Upper lobe of right lung (tissue), 1 donor: Measurements from ENCODE around the gene RARB. TPM values are rescaled to one million over a fixed set of nuclear protein-coding genes. Genes with fewer than 3 reads are reported as not detected.
A peak's percentile ranks its signal among the peaks of the same experiment; 100 is the strongest.

Experiments used
- ATAC-seq: fragments of 200-7000 bp; cut with Tn5 transposase; one replicate; pipeline ENCODE4 v1.9.1; 2020; ENCODE audit warnings: mild to moderate bottlenecking, moderate library complexity
- DNase-seq: peaks from one replicate; pipeline ENCODE4 v3.0.0-alpha.2; 2020
- H3K27ac ChIP-seq: fragments of 200-600 bp; one replicate; pipeline ENCODE4 v1.8.0; 2022
- H3K27me3 ChIP-seq: fragments of 200-600 bp; one replicate; pipeline ENCODE4 v1.8.0; 2022; ENCODE audit warnings: mild to moderate bottlenecking
- H3K36me3 ChIP-seq: fragments of 200-600 bp; one replicate; pipeline ENCODE4 v1.8.0; 2022
- H3K4me1 ChIP-seq: fragments of 200-600 bp; one replicate; pipeline ENCODE4 v1.8.0; 2022
- H3K4me3 ChIP-seq: fragments of 200-600 bp; one replicate; pipeline ENCODE4 v1.8.0; 2022; ENCODE audit warnings: mild to moderate bottlenecking
- H3K9me3 ChIP-seq: fragments of 200-600 bp; one replicate; pipeline ENCODE4 v1.8.0; 2022
- intact Hi-C: fragments of 100-400 bp; cut with DNase I; formaldehyde crosslinking; loops from one replicate; pipeline ENCODE4 v1.11.0; 2022
- total RNA-seq: library from RNA; stranded (reverse); fragmentation: NEBNext Ultra II Directional; extraction: Animal tissue kit (Norgen Biotek cat#: 25700); gene quantifications from one replicate; pipeline ENCODE4 v1.2.1, GENCODE V29; 2021
- TF ChIP-seq, protein P1 (sequence below): fragments of 200-600 bp; IDR thresholded peaks from one replicate; pipeline ENCODE4 v1.8.0; 2022; ENCODE audit warnings: antibody characterized with exemption
- donor health status: DM: no; HTN: yes; CAD: no; lungs with severe emphysema.

The RARB gene
- total RNA-seq, 1 donor from 2014 or later, result 5.8 TPM

DNA sequence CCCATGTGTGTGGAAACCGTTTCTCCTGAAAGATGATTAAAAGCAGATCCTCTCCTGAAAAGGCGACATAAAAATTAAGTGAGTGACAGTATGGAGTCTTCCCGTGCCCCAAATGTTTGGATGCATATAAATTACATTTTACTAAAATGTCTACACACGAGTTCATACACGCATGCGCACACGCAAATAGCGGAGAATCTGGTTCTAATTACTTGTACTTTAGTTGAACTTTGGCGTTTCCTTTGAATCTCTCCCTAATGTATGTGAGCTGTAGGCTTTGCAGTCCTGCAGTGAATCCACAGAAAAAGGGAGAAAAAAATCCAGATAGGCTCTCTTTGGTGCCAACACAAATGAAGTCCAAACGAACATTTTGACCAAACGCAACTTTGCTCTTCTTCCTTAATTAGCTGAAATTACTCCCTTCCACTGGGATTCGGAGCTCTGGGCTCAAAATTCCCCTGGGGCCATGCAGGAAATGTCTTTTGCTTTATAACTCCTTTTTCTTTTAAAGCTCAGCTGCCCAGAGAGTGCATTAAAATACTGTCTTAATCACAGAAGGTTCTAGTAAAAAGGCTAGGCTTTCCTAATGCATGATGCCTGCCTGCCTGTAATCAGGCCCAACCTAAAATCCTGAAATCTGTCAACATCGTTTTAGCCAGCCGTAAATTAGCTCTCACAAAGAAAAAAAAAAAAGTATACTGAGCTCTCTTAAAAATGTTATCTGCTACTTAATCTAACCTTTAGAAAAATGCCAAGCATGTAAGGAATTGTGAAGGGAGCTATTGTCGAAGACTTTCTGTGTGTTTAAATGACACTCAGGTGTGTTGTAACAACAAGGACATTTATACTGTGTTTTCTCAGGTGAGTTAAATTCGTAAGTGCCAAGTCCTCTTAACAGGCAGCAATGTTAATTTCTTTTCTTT lies 26.2 kb downstream of the RARB start:
- Histone ChIP-seq H3K9me3 (no peaks in the 10 kb centered on the region), H3K27me3 (no peaks in the 10 kb centered on the region), H3K27ac (peak overlapping the region; percentile 61), H3K4me1 (peaks cover 28% of the 10 kb centered on the region), H3K4me3 (peak overlapping the region; percentile 15), H3K36me3 (no peaks in the 10 kb centered on the region)
- no peak for DNase-seq
- peak; percentile 68 for ATAC-seq
- TF ChIP-seq, protein P1, sequence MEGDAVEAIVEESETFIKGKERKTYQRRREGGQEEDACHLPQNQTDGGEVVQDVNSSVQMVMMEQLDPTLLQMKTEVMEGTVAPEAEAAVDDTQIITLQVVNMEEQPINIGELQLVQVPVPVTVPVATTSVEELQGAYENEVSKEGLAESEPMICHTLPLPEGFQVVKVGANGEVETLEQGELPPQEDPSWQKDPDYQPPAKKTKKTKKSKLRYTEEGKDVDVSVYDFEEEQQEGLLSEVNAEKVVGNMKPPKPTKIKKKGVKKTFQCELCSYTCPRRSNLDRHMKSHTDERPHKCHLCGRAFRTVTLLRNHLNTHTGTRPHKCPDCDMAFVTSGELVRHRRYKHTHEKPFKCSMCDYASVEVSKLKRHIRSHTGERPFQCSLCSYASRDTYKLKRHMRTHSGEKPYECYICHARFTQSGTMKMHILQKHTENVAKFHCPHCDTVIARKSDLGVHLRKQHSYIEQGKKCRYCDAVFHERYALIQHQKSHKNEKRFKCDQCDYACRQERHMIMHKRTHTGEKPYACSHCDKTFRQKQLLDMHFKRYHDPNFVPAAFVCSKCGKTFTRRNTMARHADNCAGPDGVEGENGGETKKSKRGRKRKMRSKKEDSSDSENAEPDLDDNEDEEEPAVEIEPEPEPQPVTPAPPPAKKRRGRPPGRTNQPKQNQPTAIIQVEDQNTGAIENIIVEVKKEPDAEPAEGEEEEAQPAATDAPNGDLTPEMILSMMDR, result no peak
- intact Hi-C loops, result no loop called here

GRCh38 chr3:25455441-25456132 lies 27.5 kb downstream of the RARB start:
- no peaks in the 10 kb centered on the region for H3K27me3 ChIP-seq
- no peak overlapping the region for H3K4me3 ChIP-seq
- intact Hi-C loops, result no loop called here
- ATAC-seq (peak; percentile 49), DNase-seq (no peak)
- TF ChIP-seq, protein P1, result no peak
- H3K9me3 ChIP-seq, result no peaks in the 10 kb centered on the region
- H3K4me1 ChIP-seq, result peaks cover 25% of the 10 kb centered on the region
- H3K27ac ChIP-seq, result peak overlapping the region; percentile 34
- H3K36me3 ChIP-seq, result no peaks in the 10 kb centered on the region

DNA sequence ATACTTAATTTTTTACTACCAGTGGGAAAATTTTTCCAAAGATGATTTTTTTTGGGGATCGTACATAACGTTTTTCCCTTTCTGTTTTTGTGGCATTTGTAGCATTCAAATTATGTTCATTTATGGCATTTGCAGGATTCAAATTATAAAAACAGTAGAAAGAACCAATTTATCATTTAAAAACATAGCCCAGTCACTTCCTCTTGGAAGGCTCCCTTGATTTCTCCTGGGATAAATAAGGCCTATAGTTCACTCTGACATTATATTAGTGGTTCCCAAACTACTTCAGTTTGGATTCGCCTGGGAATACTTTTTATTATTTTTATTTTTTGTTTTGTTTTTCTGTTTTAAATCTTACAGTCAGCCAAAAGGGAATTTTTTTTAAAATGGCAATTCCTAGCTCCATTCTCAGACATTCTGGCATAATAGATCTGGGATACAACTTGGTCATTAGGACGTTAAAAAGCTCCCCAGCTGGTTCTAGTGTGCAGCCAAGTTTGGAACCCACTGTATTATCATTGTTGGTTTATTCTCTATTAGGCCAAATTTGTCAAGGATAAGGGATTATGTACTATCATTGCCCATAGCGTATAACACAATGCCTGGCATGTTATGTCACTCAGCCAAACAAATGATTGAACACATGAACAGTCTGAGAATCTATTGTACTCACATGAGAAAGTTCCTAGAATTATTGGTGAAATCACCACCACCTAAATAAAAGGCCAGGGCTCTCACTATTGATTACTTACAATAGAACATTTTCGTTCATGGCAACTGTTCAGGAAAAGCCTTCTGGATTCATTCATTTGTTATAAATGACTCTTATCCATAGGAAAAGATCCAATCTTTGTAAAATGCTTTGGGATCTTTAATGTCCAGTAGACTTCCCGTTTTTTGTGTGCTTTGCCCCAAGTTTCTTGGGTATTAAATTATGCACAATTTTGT lies 28.9 kb downstream of the RARB start:
- no peak overlapping the region for H3K4me3 ChIP-seq
- H3K36me3 ChIP-seq, result no peaks in the 10 kb centered on the region
- peaks cover 25% of the 10 kb centered on the region for H3K4me1 ChIP-seq
- no peaks in the 10 kb centered on the region for H3K27me3 ChIP-seq
- intact Hi-C loops, result no loop called here
- DNase-seq, result no peak
- TF ChIP-seq, protein P1, result no peak
- no peak overlapping the region for H3K27ac ChIP-seq
- ATAC-seq, result no peak
- H3K9me3 ChIP-seq, result no peaks in the 10 kb centered on the region

DNA sequence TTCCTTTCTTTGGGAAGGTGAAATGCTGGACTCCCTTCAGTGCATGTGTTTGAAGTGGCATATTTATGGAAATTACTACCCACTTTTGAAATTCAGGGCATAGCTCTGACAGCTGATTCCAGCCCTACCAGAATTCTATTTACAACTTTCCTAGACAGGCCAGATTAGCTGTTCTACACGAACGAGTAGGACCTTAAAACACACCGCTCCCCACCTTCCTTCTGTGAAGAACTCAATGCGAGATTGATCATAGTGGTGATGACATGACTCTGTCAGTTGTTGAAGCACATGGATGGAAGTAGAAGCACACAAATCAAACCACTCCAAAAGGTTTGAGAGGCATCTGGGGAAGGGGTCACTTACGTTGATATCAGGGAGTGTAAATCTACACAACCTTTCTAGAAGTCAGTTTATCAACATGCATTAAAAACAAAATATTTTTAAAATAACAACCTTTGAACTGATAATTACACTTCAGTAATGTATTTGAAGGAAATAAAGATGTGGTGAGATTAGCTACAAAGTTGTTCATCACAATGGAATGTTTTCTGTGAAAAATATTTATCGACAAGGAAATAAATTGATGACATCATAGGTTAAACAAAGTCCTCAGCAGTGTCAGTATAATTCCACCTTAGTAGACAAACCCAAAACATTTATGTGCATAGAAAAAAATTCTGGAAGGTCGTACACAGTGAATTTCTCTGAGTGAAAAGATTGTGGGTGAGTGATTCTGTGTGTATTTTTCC lies 29.8 kb downstream of the RARB start:
- peak overlapping the region; percentile 7 for H3K27ac ChIP-seq
- TF ChIP-seq, protein P1, result no peak
- ATAC-seq, result no peak

GRCh38 chr3:25458420-25458814 lies 30.4 kb downstream of the RARB start:
- ATAC-seq (no peak), DNase-seq (no peak)
- Histone ChIP-seq H3K9me3 (no peaks in the 10 kb centered on the region), H3K36me3 (no peaks in the 10 kb centered on the region), H3K27ac (peak overlapping the region; percentile 7), H3K4me1 (peaks cover 25% of the 10 kb centered on the region), H3K4me3 (no peak overlapping the region), H3K27me3 (no peaks in the 10 kb centered on the region)
- intact Hi-C loops, result no loop called here
- TF ChIP-seq, protein P1, result no peak

More for the DNA sequence above, 29.8 kb downstream of the RARB start:
- Histone ChIP-seq H3K9me3 (no peaks in the 10 kb centered on the region), H3K27me3 (no peaks in the 10 kb centered on the region), H3K36me3 (no peaks in the 10 kb centered on the region), H3K4me3 (no peak overlapping the region), H3K4me1 (peaks cover 25% of the 10 kb centered on the region)
- no peak for DNase-seq
- intact Hi-C loops, result no loop called here
